ENCODE results near the gene GPT2. TPM values are rescaled to one million over a fixed set of nuclear protein-coding genes. Genes with fewer than 3 reads are reported as not detected.

Gene GPT2
- total RNA-seq, 1 donor from 2014 or later: 34.2 TPM

DNA sequence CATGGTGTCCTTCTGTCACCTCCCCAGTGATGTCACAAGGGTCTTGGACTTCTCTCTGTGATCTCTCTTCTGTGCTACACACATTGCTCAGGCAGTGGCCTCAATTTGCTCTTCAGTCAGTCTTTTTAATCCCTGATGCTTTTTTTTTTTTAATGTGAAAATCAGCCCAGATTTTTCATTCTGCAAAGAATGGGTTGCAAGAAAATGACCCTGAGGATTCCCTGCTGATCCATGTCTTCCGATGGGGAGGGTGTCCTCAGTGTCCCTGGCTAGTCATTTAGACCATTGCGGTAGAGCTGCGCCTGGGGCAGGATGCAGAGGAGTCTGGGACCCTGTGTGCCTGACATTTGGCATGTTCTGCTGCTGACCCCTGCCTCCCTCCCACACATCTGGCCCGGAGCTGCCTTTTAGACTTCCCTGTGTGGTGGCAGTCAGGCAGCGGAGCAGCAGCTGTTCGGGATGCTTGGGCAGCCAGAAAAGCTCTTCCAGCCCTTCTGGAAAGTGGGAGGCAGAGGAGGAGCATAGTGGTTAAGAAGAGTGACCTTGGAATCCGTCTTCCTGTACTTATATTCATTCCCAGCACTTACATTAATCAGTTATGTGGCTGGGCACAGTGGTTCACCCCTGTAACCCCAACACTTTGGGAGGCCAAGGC is 12.3 kb downstream of the GPT2 start:
- no peak for DNase-seq (ENCODE audit: low spot score)

DNA sequence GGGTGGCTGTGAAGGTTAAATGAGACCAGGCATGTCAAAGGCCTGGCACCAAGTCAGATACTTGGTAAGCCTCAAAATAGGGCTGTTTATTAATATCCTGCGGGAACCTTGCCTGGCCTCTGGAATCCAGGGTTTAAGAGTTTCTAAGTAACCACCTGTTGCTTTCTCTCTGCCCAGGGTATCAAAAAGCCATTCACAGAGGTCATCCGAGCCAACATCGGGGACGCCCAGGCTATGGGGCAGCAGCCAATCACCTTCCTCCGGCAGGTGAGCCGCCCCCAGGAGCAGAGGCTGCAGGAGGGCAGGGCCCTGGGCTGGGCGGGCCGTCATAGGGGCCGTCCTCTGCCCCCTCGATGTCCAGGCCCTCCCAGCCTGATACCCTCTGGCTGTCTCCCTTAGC is 13.3 kb downstream of the GPT2 start:
- DNase-seq (ENCODE audit: low spot score): no peak

DNA sequence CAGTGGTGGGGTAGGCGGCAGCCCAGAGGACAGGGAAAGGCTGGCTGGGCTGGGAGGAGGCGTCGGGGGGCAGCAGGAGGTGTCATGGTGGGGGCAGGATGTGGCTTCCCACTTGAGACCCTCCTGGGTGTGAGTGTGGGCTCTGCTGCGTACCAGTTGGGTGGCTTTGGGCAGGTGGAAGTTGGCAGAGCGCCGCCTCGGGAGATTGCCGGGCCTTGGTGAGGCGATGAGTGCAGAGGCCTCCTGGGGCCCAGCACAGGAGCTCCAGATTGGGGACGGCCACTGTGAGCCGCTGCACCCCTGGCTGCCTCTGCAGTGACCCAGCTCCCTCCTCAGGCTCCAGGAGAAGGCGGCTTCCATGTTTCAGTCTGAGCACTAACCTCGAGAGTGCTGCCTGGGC is 13.8 kb downstream of the GPT2 start:
- no peak for DNase-seq (ENCODE audit: low spot score)

DNA sequence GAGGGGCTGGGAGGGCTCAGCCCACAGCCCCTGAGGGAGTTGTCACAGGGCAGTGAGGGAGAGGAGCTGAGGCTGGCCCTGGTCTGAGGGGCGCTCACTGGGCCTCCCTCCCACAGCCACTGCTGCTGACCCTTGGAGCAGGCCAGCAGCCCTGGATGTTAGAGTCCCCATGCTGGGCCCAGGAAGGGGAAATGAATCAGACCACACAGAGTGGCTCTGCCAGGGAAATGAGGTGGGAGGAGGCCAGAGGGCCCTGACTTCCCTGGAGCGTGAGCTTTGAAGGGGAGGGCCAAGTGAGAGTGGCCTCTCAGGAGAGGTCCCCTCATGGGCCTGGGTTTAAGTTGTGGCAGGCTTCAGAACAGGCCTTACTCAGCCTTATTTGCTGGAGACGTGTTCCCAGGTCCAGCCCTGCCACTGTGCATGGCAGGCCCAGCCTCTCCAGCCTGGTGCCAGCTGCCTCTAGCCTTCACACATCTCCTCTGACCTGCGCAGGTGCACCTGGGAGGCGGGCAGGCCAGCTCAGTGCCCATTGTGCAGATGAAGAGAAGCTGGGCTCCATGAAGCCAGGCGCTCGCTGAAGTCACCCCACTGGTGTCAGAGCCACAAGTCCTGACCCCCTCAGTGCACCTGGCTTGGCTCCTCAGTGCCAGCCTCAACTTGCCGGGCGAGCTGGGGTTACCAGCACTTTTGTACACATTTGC is 15.4 kb downstream of the GPT2 start:
- DNase-seq (ENCODE audit: low spot score): no peak

DNA sequence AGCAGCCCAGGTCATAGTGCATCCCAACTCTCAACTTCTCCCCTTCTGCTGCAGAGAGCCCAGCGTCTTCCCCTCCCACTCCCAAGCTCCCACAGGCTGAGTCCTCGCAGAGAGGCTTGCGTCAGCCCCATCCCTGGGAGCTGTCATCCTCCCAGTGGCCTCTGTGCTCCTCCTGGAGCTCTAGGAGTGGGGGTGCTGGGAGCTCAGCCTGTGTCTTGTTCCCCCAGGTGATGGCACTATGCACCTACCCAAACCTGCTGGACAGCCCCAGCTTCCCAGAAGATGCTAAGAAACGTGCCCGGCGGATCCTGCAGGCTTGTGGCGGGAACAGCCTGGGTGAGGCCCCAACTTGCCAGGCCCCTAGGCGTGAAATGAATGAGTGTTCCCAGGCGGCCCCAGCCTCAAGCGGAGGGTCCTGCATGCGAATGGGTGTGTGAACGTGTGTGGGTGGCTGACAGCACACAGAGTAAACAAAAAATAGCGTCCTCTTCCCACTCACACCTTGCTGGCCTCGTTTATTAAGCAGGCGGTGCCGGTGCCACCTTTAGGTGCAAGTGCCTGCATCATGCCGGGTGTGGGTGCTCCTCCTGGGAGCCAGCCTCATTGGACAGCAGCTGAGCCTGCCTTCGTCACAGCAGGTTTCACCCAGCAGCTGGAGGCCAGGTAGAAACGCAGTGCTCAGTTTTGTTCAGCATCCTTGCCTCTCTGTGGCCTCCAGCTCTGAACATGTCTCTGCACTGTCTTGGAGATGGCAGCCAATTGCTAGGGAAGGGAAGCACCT is 16.5 kb downstream of the GPT2 start:
- DNase-seq (ENCODE audit: low spot score): no peak

DNA sequence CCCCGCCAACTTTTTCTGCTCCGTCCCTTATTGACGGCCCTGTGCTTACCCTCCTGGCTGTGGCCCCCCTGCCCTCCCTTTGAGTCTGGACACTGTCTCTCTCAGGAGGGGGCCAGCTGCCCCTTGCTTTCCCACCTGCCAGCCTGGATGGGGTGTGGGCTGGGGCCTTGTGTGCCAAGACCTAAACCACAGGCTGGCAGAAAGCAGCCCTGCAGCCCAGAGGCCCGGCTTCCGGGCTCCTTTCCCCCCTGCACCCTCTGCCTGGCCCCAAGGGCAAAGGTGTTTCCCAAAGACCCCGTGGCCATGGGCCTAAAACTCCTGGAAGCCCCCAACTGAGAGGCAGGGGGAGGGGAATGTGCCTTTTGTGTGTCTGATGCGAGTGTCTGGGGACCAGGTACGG is 17.5 kb downstream of the GPT2 start:
- no peak for DNase-seq (ENCODE audit: low spot score)

DNA sequence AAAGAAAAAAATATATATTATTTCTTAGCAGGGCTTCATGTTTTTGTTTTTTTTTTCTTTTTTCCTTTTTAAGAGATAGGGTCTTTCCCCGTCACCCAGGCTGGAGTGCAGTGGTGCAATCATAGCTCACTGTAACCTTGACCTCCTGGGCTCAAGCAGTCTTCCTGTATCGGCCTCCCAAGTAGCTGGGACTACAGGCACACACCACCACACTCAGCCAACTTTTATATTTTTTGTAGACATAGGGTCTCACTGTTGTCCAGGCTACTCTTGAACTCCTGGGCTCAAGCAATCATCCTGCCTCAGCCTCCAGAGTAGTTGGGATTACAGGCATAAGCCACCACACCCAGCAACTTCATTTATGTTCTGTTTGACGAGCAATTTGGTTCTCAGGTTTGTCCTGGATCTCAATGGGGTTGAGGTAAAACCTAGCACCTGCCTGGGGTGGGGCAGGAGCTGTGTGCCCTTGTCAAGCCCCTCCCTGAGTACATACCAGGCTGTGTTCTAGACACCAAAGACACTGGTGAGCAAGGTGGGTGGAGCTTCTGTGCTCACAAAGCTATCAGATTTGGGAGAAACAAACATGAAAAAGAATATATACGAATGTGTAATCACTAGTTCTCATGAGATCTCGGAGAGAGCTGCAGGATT is 19.2 kb downstream of the GPT2 start:
- no peak for DNase-seq (ENCODE audit: low spot score)

DNA sequence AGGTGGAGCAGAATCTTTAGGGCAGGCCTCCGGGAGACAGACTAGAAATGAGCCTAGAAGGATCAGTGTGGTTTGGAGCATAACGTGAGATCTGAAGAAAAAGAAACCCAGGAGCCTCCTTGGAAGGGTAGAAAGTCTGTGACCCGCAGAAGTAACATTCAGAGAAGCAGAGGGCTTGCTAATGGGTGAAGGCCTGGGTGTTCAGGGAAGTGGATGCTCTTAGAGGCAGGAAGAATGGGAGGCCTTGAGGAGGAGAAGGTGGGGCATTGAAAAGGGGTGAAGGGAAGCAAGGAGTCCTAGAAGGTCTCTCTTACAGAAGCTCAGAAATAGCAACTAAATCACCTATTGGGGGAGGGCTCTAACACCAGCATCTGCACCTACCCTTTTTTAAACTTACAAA is 20.3 kb downstream of the GPT2 start:
- DNase-seq (ENCODE audit: low spot score): no peak

DNA sequence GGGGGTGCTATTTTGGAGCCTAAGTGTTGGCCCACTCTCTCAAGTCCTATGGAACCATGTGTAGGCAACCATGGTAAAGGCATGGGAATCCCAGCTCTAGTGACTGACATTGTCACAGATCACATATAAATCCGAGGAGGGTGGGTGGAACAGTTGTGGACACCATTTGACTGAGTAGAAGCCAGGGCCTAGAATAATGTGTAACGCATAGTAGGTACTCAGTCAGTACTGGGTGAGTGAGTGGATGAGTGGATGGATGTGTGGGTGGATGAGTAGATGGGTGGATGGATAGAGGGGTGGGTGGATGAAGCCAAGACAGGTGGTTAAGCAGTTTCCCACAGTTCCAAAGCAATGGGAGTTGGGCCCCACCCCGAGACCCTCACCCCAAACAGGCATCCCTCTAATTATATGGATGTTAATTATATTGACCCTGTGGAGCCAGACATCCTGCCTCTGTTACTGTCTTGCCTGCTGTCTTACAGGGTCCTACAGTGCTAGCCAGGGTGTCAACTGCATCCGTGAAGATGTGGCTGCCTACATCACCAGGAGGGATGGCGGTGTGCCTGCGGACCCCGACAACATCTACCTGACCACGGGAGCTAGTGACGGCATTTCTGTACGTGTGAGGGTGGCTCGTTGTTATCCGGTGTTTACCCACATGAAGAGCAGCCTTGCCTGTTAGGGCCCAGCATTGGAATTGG is 22.3 kb downstream of the GPT2 start:
- DNase-seq (ENCODE audit: low spot score): no peak

DNA sequence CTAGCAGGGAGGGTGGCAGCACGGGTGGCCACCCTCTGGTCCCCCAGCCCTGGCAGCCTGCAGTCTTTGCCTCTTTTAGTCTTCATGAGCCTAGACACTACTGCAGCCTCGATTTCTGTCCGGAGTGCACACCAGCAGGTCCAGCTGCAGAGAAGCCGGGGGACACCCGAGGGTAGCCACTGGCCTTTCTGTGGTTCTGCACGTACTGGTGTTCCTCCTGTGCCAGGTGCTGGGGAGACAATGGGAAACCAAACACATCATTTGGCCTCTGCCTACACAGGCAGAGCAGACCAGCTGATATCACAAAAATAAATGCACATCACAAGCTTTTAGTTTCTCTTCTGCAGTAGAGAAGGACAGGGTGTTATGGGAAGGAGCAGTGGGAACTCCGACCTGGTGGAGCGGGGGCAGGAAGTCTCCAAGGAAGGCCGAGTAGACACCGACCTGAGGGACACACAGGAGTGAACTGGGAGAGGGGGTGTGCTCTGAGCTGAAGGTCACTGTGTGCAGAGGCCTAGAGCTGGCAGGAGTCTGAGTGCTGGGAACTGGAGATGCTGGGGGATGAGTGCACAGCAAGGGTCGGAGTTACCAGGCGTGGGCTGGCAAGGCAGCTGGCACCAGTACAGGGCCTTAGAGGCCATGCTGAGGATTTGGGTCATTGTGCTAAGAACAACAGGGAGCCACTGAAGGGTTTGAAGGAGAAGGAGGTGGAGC is 23.1 kb downstream of the GPT2 start:
- no peak for DNase-seq (ENCODE audit: low spot score)

DNA sequence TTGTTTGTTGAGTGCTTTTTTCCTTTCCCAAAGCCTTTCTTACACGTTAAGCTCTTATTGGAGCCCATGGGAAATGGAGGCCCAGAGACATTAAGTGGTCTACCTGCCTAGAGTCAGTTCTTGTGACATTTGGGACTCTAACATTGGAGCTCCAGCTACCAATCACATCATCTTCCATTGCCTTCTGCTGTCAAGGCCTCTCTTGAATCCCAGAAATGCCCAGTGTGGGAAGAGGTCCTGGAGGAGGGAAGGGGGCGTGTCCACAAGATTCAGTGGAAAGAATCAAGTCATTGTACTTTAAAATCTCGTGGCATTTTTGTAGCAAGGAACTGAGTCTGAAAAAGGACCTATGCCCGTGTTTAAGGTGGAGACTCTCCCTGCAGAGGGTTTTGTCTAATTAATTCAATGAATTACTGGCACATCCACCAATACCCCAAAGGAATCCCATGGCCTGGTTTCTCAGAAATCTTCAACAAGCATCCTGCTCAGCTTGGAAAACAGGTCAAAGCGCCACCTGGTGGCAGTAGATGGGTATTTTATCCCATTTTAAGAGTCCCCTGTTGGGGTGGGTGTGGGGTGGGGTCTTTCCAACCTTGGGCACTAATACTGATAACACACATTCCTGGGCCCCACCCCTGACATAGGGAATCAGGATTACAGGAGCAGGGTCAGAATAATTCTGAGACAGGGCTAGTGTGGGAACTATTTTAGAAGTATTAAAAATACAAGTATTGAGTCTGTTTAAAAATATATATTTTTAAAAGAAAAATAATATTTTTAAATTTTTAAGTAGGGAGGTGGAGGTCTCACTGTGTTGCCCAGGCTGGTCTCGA is 24.6 kb downstream of the GPT2 start:
- no peak for DNase-seq (ENCODE audit: low spot score)

DNA sequence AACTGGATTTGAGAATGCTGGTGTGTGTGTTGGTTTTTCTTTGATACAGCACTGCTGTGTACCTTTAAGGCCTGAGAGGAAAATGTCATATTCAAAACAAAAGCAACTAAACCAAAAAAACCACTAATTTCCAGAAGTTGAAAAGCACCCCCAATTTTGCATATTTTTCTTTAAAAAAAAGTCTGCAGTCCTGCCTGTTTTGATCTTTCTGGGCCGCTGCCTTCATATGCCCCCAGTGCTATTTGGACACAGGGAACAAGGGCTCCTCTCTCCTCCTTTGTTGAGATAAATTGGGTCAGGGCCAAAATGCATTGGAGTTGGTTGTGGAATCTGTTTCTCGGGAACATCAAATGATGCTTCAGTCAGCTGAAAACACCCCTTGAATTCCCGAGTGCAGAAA is 26.9 kb downstream of the GPT2 start:
- no peak for DNase-seq (ENCODE audit: low spot score)

DNA sequence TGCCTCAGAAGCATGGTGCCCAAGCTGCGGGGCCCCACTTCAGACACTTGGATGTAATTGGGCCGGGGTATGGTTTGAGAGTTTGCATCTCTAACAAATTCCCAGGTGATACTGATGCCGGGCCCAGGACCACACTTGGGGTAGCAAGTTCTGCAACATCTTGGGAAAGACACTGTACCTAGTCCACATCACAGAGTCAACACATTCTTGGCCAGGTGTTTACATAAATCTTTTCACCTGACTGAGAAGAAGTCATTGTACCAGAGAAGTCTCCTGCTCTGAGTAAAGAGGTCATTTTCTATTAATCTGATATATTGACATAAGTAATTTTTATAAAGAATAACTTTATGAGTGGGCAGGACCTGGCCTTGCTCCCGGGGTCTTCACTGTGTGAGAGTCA is 27.5 kb downstream of the GPT2 start:
- DNase-seq (ENCODE audit: low spot score): no peak

DNA sequence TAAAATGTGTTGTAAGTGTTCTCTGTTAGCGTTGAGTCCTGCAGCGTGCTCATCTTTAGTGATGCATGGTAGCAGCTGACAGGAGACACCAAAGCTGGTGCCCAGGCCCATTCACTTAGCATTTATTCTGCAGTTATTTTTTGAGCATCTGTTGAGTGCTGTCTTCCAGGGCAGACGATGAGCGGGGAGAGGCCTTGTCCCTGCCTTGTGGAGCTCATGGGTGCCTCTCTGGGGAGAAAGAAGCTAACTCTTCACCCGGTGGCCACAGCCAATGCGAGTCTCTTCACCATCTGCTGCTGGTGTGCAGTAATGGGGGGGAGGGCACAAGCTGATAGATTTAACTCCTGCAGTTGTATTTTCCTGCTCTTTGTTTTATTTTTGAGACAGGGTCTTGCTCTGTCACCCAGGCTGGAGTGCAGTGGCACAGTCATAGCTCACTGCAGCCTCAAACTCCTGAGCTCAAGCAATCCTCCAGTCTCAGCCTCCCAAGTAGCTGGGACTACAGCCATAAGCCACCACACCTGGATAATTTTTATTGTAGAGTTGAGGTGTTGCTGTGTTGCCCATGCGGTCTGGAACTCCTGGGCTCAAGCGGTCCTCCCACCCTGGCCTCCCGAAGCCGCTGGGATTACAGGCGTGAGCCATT is 30.5 kb downstream of the GPT2 start:
- no peak for DNase-seq (ENCODE audit: low spot score)

DNA sequence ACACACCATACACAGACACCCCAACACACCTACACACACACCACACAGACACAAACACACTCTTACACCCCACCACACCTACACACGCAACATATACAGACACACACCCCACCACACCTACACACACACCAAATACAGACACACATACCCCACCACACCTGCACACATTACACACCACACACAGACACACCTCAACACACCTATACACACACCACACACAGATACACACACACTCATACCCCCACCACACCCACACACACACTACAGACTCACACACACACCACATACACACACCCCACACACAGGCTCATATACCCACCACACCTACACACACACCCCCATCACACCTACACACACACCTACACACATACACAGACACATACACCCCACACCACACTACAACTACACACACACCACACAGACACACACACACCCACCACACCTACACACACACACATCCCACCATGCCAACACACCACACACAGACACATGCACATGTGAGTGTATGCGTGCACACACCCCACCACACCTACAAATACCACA is 31.4 kb downstream of the GPT2 start:
- no peak for DNase-seq (ENCODE audit: low spot score)

DNA sequence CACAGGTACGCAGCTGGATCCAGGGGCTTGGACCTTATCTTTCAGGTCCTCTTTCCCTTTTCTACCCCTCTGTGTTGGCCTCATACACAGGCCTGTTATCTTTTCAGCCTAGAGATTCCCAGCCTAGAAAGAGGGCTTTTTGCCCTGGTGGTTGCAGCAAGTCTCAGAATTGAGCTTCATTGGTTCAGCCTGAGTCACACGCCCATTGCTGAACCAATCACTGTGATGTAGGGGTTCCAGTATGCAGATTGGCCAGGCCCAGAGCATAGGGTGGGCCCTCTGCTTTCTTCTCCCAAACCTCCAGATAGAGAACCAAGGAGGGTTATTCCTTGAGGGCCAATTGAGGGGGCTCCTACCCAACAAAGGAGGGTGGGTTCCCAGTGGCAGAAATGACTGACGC is 32.8 kb downstream of the GPT2 start:
- DNase-seq (ENCODE audit: low spot score): no peak

DNA sequence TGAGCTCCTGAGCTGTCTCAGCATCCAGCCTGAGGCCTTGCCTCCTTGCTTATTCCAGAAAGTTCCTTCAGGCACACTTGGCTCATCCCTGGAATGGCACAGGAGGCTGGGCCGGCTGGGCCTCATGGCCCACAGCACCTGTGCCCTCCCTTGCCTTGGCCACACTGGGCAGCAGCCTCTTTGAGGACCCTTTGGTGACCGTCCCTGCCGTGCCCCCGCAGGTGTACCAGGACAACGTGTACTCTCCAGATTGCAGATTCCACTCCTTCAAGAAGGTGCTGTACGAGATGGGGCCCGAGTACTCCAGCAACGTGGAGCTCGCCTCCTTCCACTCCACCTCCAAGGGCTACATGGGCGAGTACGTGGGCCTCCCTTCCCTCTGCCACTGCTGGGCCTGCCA is 34.2 kb downstream of the GPT2 start:
- no peak for DNase-seq (ENCODE audit: low spot score)

DNA sequence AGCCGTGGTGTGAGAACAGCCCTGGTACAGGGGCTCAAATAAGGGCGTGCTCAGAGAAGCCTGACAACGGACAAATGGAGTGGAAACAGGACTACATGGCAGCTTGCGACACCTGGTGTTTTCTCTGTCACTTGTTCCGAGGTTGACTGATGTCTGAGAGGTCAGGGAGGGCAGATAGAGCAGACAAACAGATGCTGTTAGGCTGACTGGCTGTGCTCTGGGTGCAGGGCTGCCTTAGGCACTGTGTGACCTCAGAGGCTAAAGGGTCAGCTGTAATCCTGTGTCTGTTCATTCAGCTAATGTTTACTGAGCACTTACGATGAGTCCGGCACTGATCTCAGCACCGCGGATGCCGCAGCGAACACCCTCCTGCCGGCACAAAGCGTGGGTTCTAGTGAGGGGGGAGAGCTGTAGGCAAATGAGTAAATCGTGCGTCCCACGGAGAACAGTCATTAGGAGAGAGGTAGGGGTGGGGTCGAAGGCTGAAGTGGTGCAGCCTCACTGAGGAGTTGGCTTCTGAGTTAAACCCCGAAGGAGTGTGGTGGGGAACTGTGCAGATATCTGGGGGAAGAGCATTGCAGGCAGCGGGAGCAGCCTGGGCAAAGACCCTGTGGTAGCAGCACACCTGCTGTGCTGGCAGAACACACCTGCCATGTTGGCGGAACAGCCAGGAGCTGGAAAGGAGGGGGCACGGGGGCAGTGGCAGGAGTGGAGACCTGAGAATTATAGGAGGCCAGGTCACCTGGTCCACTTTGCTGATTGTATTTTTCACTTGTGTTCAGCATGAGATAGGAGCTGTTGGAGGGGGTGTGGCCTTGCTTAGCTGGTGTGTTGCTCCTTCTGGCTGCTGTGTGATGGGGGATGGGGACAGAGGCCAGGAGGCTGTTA is 35.0 kb downstream of the GPT2 start:
- DNase-seq (ENCODE audit: low spot score): no peak

Measured in ureter (tissue), 1 donor.